Stomach (tissue), 9 donors: ENCODE results near the gene RAE1. TPM values are rescaled to one million over a fixed set of nuclear protein-coding genes. Genes with fewer than 3 reads are reported as not detected.

Source experiments
- DNase-seq, 2 donors: peaks; one replicate each; pipeline versions ENCODE4 v3.0.0 to v3.0.0-alpha.2; 2013 to 2019
- H3K27ac ChIP-seq, 5 donors: fragments of 200-600 bp in 4 of 5; sonication (generic) in 4 of 5; one replicate each; pipeline ENCODE4 v1.5.1; 2013 to 2019; ENCODE audit warnings: mild to moderate bottlenecking in 1 of 5, moderate library complexity in 1 of 5
- H3K27me3 ChIP-seq, 3 donors: fragments of 200-600 bp; sonication (generic); one replicate each; pipeline ENCODE4 v1.5.1; 2017 to 2019; ENCODE audit warnings: mixed run types in 1 of 3
- H3K36me3 ChIP-seq, 4 donors: fragments of 200-600 bp; sonication (generic); 1 replicate in 3 of 4; 2 replicates in 1 of 4; pipeline ENCODE4 v1.5.1; 2016 to 2019
- H3K4me1 ChIP-seq, 4 donors: fragments of 200-600 bp; sonication (generic); one replicate each; pipeline ENCODE4 v1.5.1; 2016 to 2019
- H3K4me3 ChIP-seq, 4 donors: fragments of 200-600 bp; sonication (generic) in 3 of 4; one replicate each; pipeline ENCODE4 v1.5.1; 2016 to 2019; ENCODE audit warnings: mild to moderate bottlenecking in 1 of 4
- H3K9me3 ChIP-seq, 4 donors: fragments of 200-600 bp; sonication (generic); one replicate each; pipeline ENCODE4 v1.5.1; 2016 to 2019
- EP300 ChIP-seq: sonication (generic); formaldehyde crosslinking; IDR thresholded peaks from one replicate; pipeline ENCODE4 v1.6.1; 2017; ENCODE audit warnings: antibody characterized with exemption
- POLR2A ChIP-seq, 4 donors: fragments of 450-650 bp; IDR thresholded peaks; one replicate each; pipeline ENCODE4 v1.6.1; 2016; ENCODE audit warnings: antibody characterized with exemption in 4 of 4, control low read depth in 2 of 4, mild to moderate bottlenecking in 1 of 4, moderate library complexity in 1 of 4
- POLR2AphosphoS5 ChIP-seq, 3 donors: sonication (generic); formaldehyde crosslinking; IDR thresholded peaks; one replicate each; pipeline ENCODE4 v1.6.1; 2016; ENCODE audit warnings: antibody characterized with exemption in 3 of 3
- WGBS, 5 donors: extraction: QIAGEN DNeasy Blood & Tissue Kit in 3 of 5; methylation state at CpG; one replicate each; pipeline versions ENCODE4 v1.1.5 to v1.1.7; 2013 to 2018; 5-methylcytosine and 5-hydroxymethylcytosine counted together
- intact Hi-C: fragments of 100-400 bp; cut with DNase I; formaldehyde crosslinking; loops from one replicate; pipeline ENCODE4 v1.15.1; 2023; ENCODE audit warnings: low total_unique reads
- polyA plus RNA-seq, 3 donors: library from polyadenylated mRNA; stranded (reverse); fragments of 200-250 nt; gene quantifications; one replicate each; pipeline ENCODE4 v1.2.3, GENCODE V29; 2013
- total RNA-seq, 5 donors: library from RNA; depleted of rRNA; stranded (reverse); fragments of >200 nt; gene quantifications; one replicate each; pipeline versions ENCODE4 v1.1.0 to v1.2.3, GENCODE V29; 2014 to 2016
- TF ChIP-seq, protein P1 (sequence below), 7 experiments: fragments of 450-650 bp in 4 of 7; fragments of 200-600 bp in 3 of 7; sonication (generic) in 3 of 7; IDR thresholded peaks; one replicate each; pipeline ENCODE4 v1.5.1; 2016 to 2019; ENCODE audit warnings: antibody characterized with exemption in 7 of 7, control low read depth in 2 of 7, mild to moderate bottlenecking in 1 of 7
- donor health status: healthy with polysubstance abuse.
- donor health status: Bipolar disorder and iron deficiency.
- donor health status: healthy.

Gene RAE1
- total and polyA plus RNA-seq, 8 donors = 6.4 to 65.6 (median 15.2) TPM

DNA sequence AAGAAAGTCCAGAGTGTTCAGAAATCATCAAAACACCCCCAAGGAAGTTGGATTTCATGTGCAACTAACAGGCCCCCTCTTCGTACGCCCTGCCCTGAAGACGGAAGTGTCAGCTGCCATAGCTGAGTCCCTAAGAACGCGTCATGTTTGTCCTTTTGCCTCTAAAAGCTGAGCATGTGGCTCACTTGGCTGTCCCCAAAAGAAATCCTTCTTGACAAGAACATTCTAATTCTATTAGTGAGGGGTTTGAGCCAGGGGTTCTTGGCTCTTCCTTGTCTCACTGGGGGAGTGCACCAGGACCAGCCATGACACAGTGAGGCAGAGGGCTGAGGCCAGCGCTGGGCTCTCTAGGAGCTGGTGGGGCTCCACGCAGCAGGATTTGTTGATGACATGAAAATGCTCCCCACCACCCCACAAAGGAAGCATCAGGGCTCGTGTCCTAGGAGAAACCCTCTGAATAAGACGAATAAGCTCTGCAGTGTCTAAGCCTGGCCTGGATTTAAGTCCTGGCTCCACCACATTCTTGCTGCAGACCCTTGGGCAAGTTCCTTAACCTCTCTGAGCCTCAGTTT lies 41.4 kb upstream of the RAE1 start:
- no peak overlapping the region for H3K4me3 ChIP-seq
- H3K4me1 ChIP-seq = no peaks in the 10 kb centered on the region
- DNase-seq = no peak
- peaks cover 0 to 51% (median 0%) of the 10 kb centered on the region in 3 donors for H3K27me3 ChIP-seq
- H3K27ac ChIP-seq = no peak overlapping the region
- 73 to 81% (median 78%) methylated on average over 9 of the region's 9 CpGs for whole genome bisulfite sequencing, 5 donors
- no peak for TF ChIP-seq POLR2AphosphoS5 (IDR thresholded peaks at IDR 0.05)
- TF ChIP-seq EP300 = no peak
- TF ChIP-seq POLR2A (IDR thresholded peaks at IDR 0.05) = no peak
- TF ChIP-seq, protein P1, sequence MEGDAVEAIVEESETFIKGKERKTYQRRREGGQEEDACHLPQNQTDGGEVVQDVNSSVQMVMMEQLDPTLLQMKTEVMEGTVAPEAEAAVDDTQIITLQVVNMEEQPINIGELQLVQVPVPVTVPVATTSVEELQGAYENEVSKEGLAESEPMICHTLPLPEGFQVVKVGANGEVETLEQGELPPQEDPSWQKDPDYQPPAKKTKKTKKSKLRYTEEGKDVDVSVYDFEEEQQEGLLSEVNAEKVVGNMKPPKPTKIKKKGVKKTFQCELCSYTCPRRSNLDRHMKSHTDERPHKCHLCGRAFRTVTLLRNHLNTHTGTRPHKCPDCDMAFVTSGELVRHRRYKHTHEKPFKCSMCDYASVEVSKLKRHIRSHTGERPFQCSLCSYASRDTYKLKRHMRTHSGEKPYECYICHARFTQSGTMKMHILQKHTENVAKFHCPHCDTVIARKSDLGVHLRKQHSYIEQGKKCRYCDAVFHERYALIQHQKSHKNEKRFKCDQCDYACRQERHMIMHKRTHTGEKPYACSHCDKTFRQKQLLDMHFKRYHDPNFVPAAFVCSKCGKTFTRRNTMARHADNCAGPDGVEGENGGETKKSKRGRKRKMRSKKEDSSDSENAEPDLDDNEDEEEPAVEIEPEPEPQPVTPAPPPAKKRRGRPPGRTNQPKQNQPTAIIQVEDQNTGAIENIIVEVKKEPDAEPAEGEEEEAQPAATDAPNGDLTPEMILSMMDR (IDR thresholded peaks at IDR 0.05) = no peak
- intact Hi-C loops = no loop called here
- no peaks in the 10 kb centered on the region for H3K36me3 ChIP-seq
- no peaks in the 10 kb centered on the region for H3K9me3 ChIP-seq

GRCh38 chr20:57310821-57311514 lies 40.1 kb upstream of the RAE1 start:
- H3K36me3 ChIP-seq = no peaks in the 10 kb centered on the region
- no peak for TF ChIP-seq POLR2A (IDR thresholded peaks at IDR 0.05)
- no peak for TF ChIP-seq EP300
- no peak for TF ChIP-seq POLR2AphosphoS5 (IDR thresholded peaks at IDR 0.05)
- TF ChIP-seq, protein P1 (IDR thresholded peaks at IDR 0.05) = no peak
- H3K9me3 ChIP-seq = no peaks in the 10 kb centered on the region
- no peak overlapping the region for H3K4me3 ChIP-seq
- H3K27ac ChIP-seq = no peak overlapping the region
- H3K4me1 ChIP-seq = no peaks in the 10 kb centered on the region
- WGBS, 5 donors = 89 to 97% (median 91%) methylated on average over 11 of the region's 11 CpGs
- intact Hi-C loops = no loop called here
- no peak for DNase-seq
- peaks cover 0 to 64% (median 0%) of the 10 kb centered on the region in 3 donors for H3K27me3 ChIP-seq

GRCh38 chr20:57312138-57312537 lies 38.9 kb upstream of the RAE1 start:
- Histone ChIP-seq H3K27me3 (peaks cover 0 to 65% (median 0%) of the 10 kb centered on the region in 3 donors), H3K36me3 (no peaks in the 10 kb centered on the region), H3K4me3 (no peak overlapping the region), H3K27ac (no peak overlapping the region), H3K9me3 (no peaks in the 10 kb centered on the region), H3K4me1 (no peaks in the 10 kb centered on the region)
- intact Hi-C loops = no loop called here
- TF ChIP-seq POLR2AphosphoS5 (IDR thresholded peaks at IDR 0.05) = no peak
- TF ChIP-seq EP300 = no peak
- TF ChIP-seq POLR2A (IDR thresholded peaks at IDR 0.05) = no peak
- 83 to 92% (median 89%) methylated on average over 6 of the region's 6 CpGs for whole genome bisulfite sequencing, 5 donors
- no peak for DNase-seq

DNA sequence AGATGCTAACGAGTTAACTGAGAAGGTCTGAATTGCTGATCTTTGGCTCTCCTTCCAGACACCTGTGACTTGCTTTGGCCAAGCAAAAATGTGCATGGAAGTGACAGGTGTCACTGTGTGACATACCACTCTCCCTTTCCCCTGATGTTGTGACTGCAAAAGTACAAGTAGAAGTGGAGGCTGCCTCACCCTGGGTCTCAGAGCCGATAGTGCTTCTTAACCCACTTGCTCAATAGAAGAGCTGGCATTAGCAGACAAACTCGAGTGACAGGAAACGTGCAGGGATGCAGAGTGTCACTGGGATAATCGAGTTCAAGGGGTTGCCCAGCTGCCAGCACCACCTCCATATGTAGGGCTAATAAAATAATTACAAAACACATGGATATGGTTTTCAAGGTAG lies 37.8 kb upstream of the RAE1 start:
- Histone ChIP-seq H3K27me3 (peaks cover 0 to 61% (median 0%) of the 10 kb centered on the region in 3 donors), H3K36me3 (no peaks in the 10 kb centered on the region), H3K9me3 (no peaks in the 10 kb centered on the region), H3K4me1 (no peaks in the 10 kb centered on the region), H3K27ac (no peak overlapping the region), H3K4me3 (no peak overlapping the region)
- 55 to 61% (median 60%) methylated on average over 5 of the region's 5 CpGs for WGBS, 5 donors
- intact Hi-C loops = no loop called here
- DNase-seq = no peak
- TF ChIP-seq POLR2AphosphoS5 (IDR thresholded peaks at IDR 0.05) (no peak), EP300 (no peak), POLR2A (IDR thresholded peaks at IDR 0.05) (no peak)
- TF ChIP-seq, protein P1 (IDR thresholded peaks at IDR 0.05) = no peak

DNA sequence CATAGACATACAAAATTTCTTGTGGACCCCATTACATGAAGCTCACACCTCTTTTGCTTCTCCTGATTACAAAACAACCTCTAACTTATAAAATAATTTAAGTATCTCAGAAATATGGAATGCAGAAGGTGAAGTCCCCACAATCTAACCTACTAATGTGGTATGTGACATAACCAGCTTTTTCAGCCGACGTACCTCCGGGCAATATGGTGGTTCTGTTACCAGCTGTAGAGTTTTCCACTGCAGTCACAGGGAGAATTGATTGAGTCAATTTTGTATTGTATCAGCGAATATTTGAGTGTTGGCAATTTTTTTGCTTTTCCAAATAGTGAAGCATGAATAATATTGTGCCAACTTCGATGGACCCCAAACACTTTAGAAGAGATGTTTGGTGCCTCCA lies 37.1 kb upstream of the RAE1 start:
- 85 to 93% (median 90%) methylated on average over 5 of the region's 5 CpGs for WGBS, 5 donors
- H3K27ac ChIP-seq = no peak overlapping the region

More for the DNA sequence above, 37.1 kb upstream of the RAE1 start:
- H3K4me1 ChIP-seq = no peaks in the 10 kb centered on the region
- no peak for DNase-seq
- TF ChIP-seq, protein P1 (IDR thresholded peaks at IDR 0.05) = no peak
- TF ChIP-seq POLR2AphosphoS5 (IDR thresholded peaks at IDR 0.05) = no peak
- TF ChIP-seq POLR2A (IDR thresholded peaks at IDR 0.05) = no peak
- TF ChIP-seq EP300 = no peak
- H3K36me3 ChIP-seq = no peaks in the 10 kb centered on the region
- H3K27me3 ChIP-seq = peaks cover 0 to 60% (median 0%) of the 10 kb centered on the region in 3 donors
- no peak overlapping the region for H3K4me3 ChIP-seq
- no peaks in the 10 kb centered on the region for H3K9me3 ChIP-seq
- intact Hi-C loops = no loop called here
